ENCODE data around the gene CDR2L.

DNA sequence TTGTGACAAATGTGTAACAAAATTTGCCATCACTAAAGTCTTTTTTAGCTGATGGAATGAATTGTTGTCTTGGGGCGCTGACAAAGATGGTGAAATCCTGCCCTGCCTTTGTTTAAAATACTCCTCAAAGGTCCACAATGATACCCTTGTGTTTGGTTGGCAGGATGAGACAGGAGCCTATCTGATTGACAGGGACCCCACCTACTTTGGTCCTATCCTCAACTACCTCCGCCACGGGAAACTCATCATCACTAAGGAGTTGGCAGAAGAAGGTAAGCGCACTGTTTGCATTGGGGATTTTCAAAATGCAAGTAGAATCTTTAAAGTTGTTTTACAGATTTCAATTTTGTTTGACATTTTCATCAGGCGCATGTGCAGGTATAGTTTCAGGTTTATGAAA lies 61.6 kb downstream of the CDR2L start:
- TF ChIP-seq ARNT (IDR thresholded peaks at IDR 0.05): no peak
- TF ChIP-seq SP1 (IDR thresholded peaks at IDR 0.05): no peak
- TF ChIP-seq ELF4 (IDR thresholded peaks at IDR 0.05): no peak
- TF ChIP-seq FOXK2 (IDR thresholded peaks at IDR 0.05): no peak
- TF ChIP-seq FOXM1 (IDR thresholded peaks at IDR 0.05; ENCODE audit: borderline replicate concordance): no peak
- no peak for TF ChIP-seq SUZ12 (IDR thresholded peaks at IDR 0.05)
- no peak for TF ChIP-seq FOXA1 (IDR thresholded peaks at IDR 0.05)
